B cell (primary cell): ENCODE measurements around the gene MICAL3. TPM values are rescaled to one million over a fixed set of nuclear protein-coding genes. Genes with fewer than 3 reads are reported as not detected.

Experiments
- ATAC-seq: fragments of 200-7000 bp; cut with Tn5 transposase; one replicate; pipeline ENCODE4 v1.10.0; 2021; ENCODE audit warnings: low read depth, mild to moderate bottlenecking, moderate number of reproducible peaks, moderate library complexity
- CTCF ChIA-PET: fragments of 350-600 bp; sonication (Branson Sonifier 250); formaldehyde crosslinking; loops from one replicate; lab custom pipeline; 2021; ENCODE audit warnings: antibody characterized with exemption, inconsistent platforms; lab: Charles Lee
- POLR2A ChIA-PET: fragments of 350-600 bp; sonication (Branson Sonifier 250); formaldehyde crosslinking; loops from one replicate; lab custom pipeline; 2021; ENCODE audit warnings: antibody characterized with exemption; lab: Charles Lee
- DNase-seq: peaks from one replicate; pipeline ENCODE4 v3.0.0; 2013
- H2AFZ ChIP-seq: 2 replicates; pipeline ENCODE4 v1.6.1; 2012; ENCODE audit warnings: mild to moderate bottlenecking, low read depth, low read length; ENCODE audit not compliant: insufficient read depth, poor library complexity, severe bottlenecking
- H3K27ac ChIP-seq, 2 donors: 1 replicate in 1 of 2; 2 replicates in 1 of 2; pipeline ENCODE4 v1.5.1; 2012 to 2013; ENCODE audit warnings: low read length in 2 of 2, mild to moderate bottlenecking in 2 of 2, moderate library complexity in 1 of 2
- H3K27me3 ChIP-seq, 4 experiments: fragments of 200-600 bp in 1 of 4; sonication (generic) in 1 of 4; replicated peaks in 1 of 4; 1 replicate in 2 of 4; 2 replicates in 2 of 4; pipeline versions ENCODE4 v1.6.1 to v1.7.0; 2013 to 2016; ENCODE audit warnings: low read length in 3 of 4, mild to moderate bottlenecking in 2 of 4, mixed read lengths in 1 of 4, moderate library complexity in 1 of 4; ENCODE audit not compliant: insufficient read depth in 4 of 4, control insufficient read depth in 3 of 4; ENCODE audit errors: control extremely low read depth in 1 of 4
- H3K36me3 ChIP-seq, 2 experiments: replicated peaks in 1 of 2; 1 replicate in 1 of 2; 2 replicates in 1 of 2; pipeline versions ENCODE4 v1.6.1 to v1.7.1; 2013; ENCODE audit warnings: low read length in 1 of 2; ENCODE audit not compliant: insufficient read depth in 2 of 2, control insufficient read depth in 1 of 2; ENCODE audit errors: control extremely low read depth in 1 of 2, extremely low read depth in 1 of 2
- H3K4me1 ChIP-seq, 2 donors: fragments of 200-600 bp in 1 of 2; sonication (generic) in 1 of 2; 1 replicate in 1 of 2; 2 replicates in 1 of 2; pipeline versions ENCODE4 v1.5.1 to v1.6.1; 2013 to 2017; ENCODE audit warnings: low read length in 2 of 2; ENCODE audit not compliant: control insufficient read depth in 2 of 2, insufficient read depth in 2 of 2
- H3K4me2 ChIP-seq: replicated peaks from 2 replicates; pipeline ENCODE3; 2012; ENCODE audit warnings: mild to moderate bottlenecking, low read depth, low read length; ENCODE audit not compliant: poor library complexity, severe bottlenecking
- H3K4me3 ChIP-seq, 5 experiments: fragments of 200-600 bp in 1 of 5; sonication (generic) in 1 of 5; 1 replicate in 3 of 5; 2 replicates in 2 of 5; pipeline versions ENCODE4 v1.5.1 to v1.7.0; 2011 to 2016; ENCODE audit warnings: low read length in 4 of 5, mild to moderate bottlenecking in 4 of 5, low read depth in 2 of 5, control low read depth in 1 of 5, moderate library complexity in 1 of 5; ENCODE audit not compliant: insufficient read depth in 1 of 5; ENCODE audit errors: control extremely low read depth in 1 of 5, extremely low read depth in 1 of 5
- H3K79me2 ChIP-seq: fragments of 200-600 bp; sonication (generic); one replicate; pipeline ENCODE4 v1.6.0; 2016; ENCODE audit warnings: low read length; ENCODE audit not compliant: control insufficient read depth, insufficient read depth
- H3K9ac ChIP-seq: fragments of 200-600 bp; sonication (generic); 2 replicates; pipeline ENCODE4 v1.6.1; 2017; ENCODE audit warnings: mild to moderate bottlenecking, low read length, moderate library complexity
- H3K9me3 ChIP-seq, 3 donors: one replicate each; pipeline versions ENCODE4 v1.6.1 to v1.7.1; 2013; ENCODE audit warnings: low read length in 2 of 3; ENCODE audit not compliant: control insufficient read depth in 2 of 3, insufficient read depth in 1 of 3; ENCODE audit errors: control extremely low read depth in 1 of 3
- H4K20me1 ChIP-seq: 2 replicates; pipeline ENCODE4 v1.6.0; 2012; ENCODE audit warnings: mild to moderate bottlenecking, low read length; ENCODE audit not compliant: insufficient read depth, control insufficient read depth, poor library complexity, severe bottlenecking
- H3K27ac Mint-ChIP-seq: one replicate; pipeline ENCODE4 v1.8.0; 2021; ENCODE audit warnings: mixed read lengths
- H3K27me3 Mint-ChIP-seq: one replicate; pipeline ENCODE4 v1.8.0; 2021; ENCODE audit warnings: mixed read lengths
- H3K4me1 Mint-ChIP-seq: one replicate; pipeline ENCODE4 v1.8.0; 2021; ENCODE audit warnings: mixed read lengths
- H3K4me3 Mint-ChIP-seq: one replicate; pipeline ENCODE4 v1.8.0; 2021; ENCODE audit warnings: mixed read lengths
- H3K9me3 Mint-ChIP-seq: one replicate; pipeline ENCODE4 v1.8.0; 2022; ENCODE audit warnings: mixed read lengths; ENCODE audit not compliant: insufficient read depth
- EZH2 ChIP-seq: IDR thresholded peaks from 2 replicates; pipeline ENCODE4 v1.6.1; 2012; ENCODE audit warnings: borderline replicate concordance, low read depth, mild to moderate bottlenecking, moderate library complexity, low read length; ENCODE audit not compliant: insufficient read depth, poor library complexity, severe bottlenecking
- WGBS: methylation state at CpG from one replicate; pipeline ENCODE4 v1.1.5; 2013; ENCODE audit warnings: missing lambda C conversion rate; ENCODE audit not compliant: insufficient coverage; 5-methylcytosine and 5-hydroxymethylcytosine counted together
- intact Hi-C: fragments of 100-400 bp; cut with micrococcal nuclease; formaldehyde crosslinking; loops from one replicate; pipeline ENCODE4 v1.10.0; 2022
- polyA plus RNA-seq: library from polyadenylated mRNA; depleted of rRNA; stranded (reverse); fragments of >200 nt; gene quantifications from 2 replicates; pipeline ENCODE4 v1.2.3, GENCODE V29; 2012
- total RNA-seq, 2 donors: library from RNA; stranded (reverse); fragments of 120-200 nt in 1 of 2; gene quantifications; 1 replicate in 1 of 2; 2 replicates in 1 of 2; pipeline versions ENCODE4 v1.2.3 to v1.2.4, GENCODE V29; 2013 to 2022
- TF ChIP-seq, protein P1 (sequence below): fragments of 200-600 bp; IDR thresholded peaks from one replicate; pipeline ENCODE4 v1.8.0; 2022; ENCODE audit warnings: antibody characterized with exemption, mild to moderate bottlenecking

The MICAL3 gene
- total and polyA plus RNA-seq, 2 donors (not counting 1 experiment from before 2014, with no cell fraction given), result 50.5 to 253 TPM

DNA sequence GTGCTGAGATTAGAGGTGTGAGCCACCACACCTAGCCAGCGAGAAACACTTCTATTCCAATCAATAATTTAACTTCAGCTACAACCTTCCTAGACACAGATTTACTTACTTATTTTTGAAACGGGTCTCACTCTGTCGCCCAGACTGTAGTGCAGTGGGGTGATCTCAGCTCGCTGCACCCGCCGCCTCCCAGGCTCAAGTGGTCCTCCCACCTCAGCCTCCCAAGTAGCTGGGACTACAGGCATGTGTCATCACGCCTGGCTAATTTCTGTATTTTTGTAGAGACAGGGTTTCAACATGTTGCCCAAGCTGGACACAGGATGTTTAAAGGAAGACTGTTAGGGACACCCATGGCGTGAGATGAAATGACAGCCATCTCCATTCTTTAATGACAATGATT, 61.3 kb downstream of the MICAL3 start:
- ChIA-PET POLR2A (interaction anchor here (2.0 kb wide), 1 partner anchor 34 kb away, joined by 18 read pairs; no protein-coding TSS in a partner anchor), CTCF (interaction anchor here (3.8 kb wide), 1 partner anchor 113 kb away, joined by 25 read pairs; no protein-coding TSS in a partner anchor)
- Histone ChIP-seq H3K79me2 (peaks cover 99% of the 10 kb centered on the region), H3K4me1 (peaks cover 48 to 70% of the 10 kb centered on the region in 2 donors), H3K9ac (no peak overlapping the region), H3K4me2 (peak overlapping the region; percentile 73), H3K4me3 (no peak overlapping the region), H3K9me3 (no peaks in the 10 kb centered on the region), H3K36me3 (peaks cover 0 to 42% of the 10 kb centered on the region in 2 experiments), H2AFZ (no peak overlapping the region), H3K27ac (peak overlapping the region in 1 of 2 donors; percentile 29), H3K27me3 (no peaks in the 10 kb centered on the region), H4K20me1 (peaks cover 93% of the 10 kb centered on the region)
- intact Hi-C loops, result loop anchor here (10.0 kb wide), 1 partner anchor 48 kb away; no protein-coding TSS in a partner anchor
- ATAC-seq (no peak), DNase-seq (no peak)
- no peaks in the 10 kb centered on the region for H3K9me3 Mint-ChIP-seq
- peaks cover 79% of the 10 kb centered on the region for H3K4me1 Mint-ChIP-seq
- no peak for TF ChIP-seq EZH2
- TF ChIP-seq, protein P1, sequence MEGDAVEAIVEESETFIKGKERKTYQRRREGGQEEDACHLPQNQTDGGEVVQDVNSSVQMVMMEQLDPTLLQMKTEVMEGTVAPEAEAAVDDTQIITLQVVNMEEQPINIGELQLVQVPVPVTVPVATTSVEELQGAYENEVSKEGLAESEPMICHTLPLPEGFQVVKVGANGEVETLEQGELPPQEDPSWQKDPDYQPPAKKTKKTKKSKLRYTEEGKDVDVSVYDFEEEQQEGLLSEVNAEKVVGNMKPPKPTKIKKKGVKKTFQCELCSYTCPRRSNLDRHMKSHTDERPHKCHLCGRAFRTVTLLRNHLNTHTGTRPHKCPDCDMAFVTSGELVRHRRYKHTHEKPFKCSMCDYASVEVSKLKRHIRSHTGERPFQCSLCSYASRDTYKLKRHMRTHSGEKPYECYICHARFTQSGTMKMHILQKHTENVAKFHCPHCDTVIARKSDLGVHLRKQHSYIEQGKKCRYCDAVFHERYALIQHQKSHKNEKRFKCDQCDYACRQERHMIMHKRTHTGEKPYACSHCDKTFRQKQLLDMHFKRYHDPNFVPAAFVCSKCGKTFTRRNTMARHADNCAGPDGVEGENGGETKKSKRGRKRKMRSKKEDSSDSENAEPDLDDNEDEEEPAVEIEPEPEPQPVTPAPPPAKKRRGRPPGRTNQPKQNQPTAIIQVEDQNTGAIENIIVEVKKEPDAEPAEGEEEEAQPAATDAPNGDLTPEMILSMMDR, result no peak
- peak overlapping the region; percentile 84 for H3K27ac Mint-ChIP-seq
- peak overlapping the region; percentile 27 for H3K4me3 Mint-ChIP-seq
- 80% methylated on average over 1 of the region's 8 CpGs for WGBS
- H3K27me3 Mint-ChIP-seq, result no peaks in the 10 kb centered on the region

DNA sequence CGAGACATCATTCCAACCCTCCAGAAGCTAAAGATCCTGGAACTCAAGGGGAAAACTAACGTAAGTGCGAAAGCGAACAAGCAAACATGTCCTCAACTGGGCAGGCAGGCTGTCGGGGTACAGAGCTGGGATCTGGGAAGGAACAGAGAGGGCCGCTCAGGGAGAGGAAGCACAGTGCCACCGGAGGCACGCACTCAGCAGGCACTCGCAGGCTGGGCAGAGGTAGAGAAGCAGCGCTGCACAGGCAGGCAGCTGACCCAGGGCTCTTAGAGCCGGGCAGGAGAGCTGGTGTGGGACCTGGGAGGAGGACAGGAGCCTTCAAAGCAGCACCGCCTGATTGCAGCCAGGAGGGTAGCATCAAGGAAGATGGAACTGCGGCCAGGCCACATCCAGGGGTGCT, 62.2 kb downstream of the MICAL3 start:
- Histone ChIP-seq H2AFZ (no peak overlapping the region), H3K4me1 (peaks cover 45 to 66% of the 10 kb centered on the region in 2 donors), H3K4me3 (no peak overlapping the region), H3K27ac (no peak overlapping the region), H3K36me3 (peaks cover 0 to 39% of the 10 kb centered on the region in 2 experiments), H4K20me1 (peaks cover 93% of the 10 kb centered on the region), H3K79me2 (peaks cover 99% of the 10 kb centered on the region), H3K4me2 (no peak overlapping the region), H3K9me3 (no peaks in the 10 kb centered on the region), H3K9ac (no peak overlapping the region), H3K27me3 (no peaks in the 10 kb centered on the region)
- 97% methylated on average over 13 of the region's 13 CpGs for WGBS
- intact Hi-C loops, result loop anchor here (10.0 kb wide), 1 partner anchor 47 kb away; no protein-coding TSS in a partner anchor
- Mint-ChIP-seq H3K9me3 (no peaks in the 10 kb centered on the region), H3K4me1 (peaks cover 79% of the 10 kb centered on the region), H3K4me3 (no peak overlapping the region), H3K27me3 (no peaks in the 10 kb centered on the region), H3K27ac (peak overlapping the region; percentile 78)
- CTCF ChIA-PET, result interaction anchor here (3.8 kb wide), 1 partner anchor 114 kb away, joined by 25 read pairs; no protein-coding TSS in a partner anchor
- ATAC-seq (no peak), DNase-seq (no peak)
- POLR2A ChIA-PET, result no interaction called here
- TF ChIP-seq EZH2, result no peak
- TF ChIP-seq, protein P1, result no peak
